Body of pancreas (tissue), 4 donors: ENCODE results near the gene MED22.

Source experiments
- POLR2A ChIP-seq, 3 donors: fragments of 450-650 bp; IDR thresholded peaks; one replicate each; pipeline ENCODE4 v1.6.1; 2016; ENCODE audit warnings: antibody characterized with exemption in 3 of 3, mild to moderate bottlenecking in 2 of 3
- TF ChIP-seq, protein P1 (sequence below), 7 experiments: fragments of 450-650 bp in 4 of 7; fragments of 200-600 bp in 3 of 7; sonication (generic) in 3 of 7; IDR thresholded peaks; one replicate each; pipeline ENCODE4 v1.5.1; 2016 to 2019; ENCODE audit warnings: antibody characterized with exemption in 7 of 7

DNA sequence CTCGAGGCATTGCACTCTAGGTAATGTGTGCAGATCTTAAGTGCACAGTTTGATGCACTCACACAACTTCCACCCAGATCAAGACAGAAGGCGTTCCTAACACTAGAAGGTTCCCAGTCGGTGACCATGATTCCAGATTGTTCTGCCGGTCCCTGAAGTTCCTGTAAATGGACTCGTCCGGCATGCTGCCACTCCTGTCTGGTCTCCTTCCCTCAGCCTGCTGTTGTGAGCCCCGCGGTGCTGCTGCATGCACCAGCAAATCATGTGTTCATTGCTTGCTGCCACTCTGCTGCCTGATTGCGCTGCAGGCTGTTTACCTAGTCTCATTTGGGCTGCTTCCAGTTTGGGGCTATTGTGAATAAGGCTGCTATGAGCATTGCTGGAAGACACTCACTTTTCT lies 39.7 kb upstream of the MED22 start:
- TF ChIP-seq, protein P1, sequence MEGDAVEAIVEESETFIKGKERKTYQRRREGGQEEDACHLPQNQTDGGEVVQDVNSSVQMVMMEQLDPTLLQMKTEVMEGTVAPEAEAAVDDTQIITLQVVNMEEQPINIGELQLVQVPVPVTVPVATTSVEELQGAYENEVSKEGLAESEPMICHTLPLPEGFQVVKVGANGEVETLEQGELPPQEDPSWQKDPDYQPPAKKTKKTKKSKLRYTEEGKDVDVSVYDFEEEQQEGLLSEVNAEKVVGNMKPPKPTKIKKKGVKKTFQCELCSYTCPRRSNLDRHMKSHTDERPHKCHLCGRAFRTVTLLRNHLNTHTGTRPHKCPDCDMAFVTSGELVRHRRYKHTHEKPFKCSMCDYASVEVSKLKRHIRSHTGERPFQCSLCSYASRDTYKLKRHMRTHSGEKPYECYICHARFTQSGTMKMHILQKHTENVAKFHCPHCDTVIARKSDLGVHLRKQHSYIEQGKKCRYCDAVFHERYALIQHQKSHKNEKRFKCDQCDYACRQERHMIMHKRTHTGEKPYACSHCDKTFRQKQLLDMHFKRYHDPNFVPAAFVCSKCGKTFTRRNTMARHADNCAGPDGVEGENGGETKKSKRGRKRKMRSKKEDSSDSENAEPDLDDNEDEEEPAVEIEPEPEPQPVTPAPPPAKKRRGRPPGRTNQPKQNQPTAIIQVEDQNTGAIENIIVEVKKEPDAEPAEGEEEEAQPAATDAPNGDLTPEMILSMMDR (IDR thresholded peaks at IDR 0.05), result no peak
- TF ChIP-seq POLR2A (IDR thresholded peaks at IDR 0.05), result no peak
